ENCODE data around the gene PNPLA6.
A peak's percentile ranks its signal among the peaks of the same experiment; 100 is the strongest.

PNPLA6 gene

DNA sequence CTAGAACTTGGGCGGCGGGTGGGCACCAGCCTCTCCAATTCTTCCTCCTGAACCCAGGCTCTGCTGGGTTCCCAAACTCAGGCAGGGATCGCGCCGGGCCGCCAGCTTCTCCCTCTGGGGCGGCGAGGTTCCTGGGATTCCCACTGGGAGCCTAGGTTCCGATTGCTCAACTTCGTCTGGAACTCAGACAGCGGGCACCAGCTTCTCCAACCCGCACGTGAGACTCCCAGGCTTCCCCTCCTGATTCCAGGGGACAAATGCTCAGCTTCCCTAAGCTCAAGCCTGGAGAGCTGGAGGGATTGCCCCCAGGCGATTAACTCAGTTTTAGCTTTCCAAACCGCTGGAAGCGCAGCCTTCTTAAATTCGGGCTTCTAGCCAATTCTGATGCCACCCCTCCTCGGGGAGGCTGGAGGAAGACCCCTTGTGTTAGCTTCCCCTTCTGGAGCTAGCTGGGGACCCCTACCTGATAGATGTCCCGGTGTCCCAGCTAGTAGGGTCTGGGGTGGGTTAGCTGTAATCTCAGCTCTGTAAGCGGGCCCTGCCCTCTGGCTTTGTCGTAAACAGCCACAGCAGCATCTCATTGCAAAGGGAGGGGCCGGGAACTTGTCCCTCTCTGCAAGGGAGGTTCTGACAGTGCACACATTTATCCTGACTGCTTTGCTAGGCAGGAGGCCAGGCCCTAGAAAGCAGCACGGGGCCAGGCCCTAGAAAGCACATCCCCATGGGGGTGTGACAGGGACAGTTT lies 12.4 kb upstream of the PNPLA6 start:
- no peaks in the 10 kb centered on the region for H3K36me3 ChIP-seq (ENCODE audit: control insufficient read depth, insufficient read depth, low read length)
- DNase-seq, result no peak
- peaks cover 8% of the 10 kb centered on the region for H3K4me1 ChIP-seq (ENCODE audit: control insufficient read depth, insufficient read depth, low read length, poor library complexity, severe bottlenecking)
- H3K27me3 ChIP-seq (replicated peaks; ENCODE audit: control insufficient read depth, insufficient read depth, low read length, poor library complexity, severe bottlenecking), result no peaks in the 10 kb centered on the region
- H3K4me3 ChIP-seq (ENCODE audit: insufficient read depth, low read depth, low read length, poor library complexity, severe bottlenecking), result peak overlapping the region; percentile 68
- no peaks in the 10 kb centered on the region for H3K9me3 ChIP-seq (ENCODE audit: control insufficient read depth, low read length)
- no peak overlapping the region for H3K27ac ChIP-seq (ENCODE audit: insufficient read depth, low read length, poor library complexity, severe bottlenecking)

DNA sequence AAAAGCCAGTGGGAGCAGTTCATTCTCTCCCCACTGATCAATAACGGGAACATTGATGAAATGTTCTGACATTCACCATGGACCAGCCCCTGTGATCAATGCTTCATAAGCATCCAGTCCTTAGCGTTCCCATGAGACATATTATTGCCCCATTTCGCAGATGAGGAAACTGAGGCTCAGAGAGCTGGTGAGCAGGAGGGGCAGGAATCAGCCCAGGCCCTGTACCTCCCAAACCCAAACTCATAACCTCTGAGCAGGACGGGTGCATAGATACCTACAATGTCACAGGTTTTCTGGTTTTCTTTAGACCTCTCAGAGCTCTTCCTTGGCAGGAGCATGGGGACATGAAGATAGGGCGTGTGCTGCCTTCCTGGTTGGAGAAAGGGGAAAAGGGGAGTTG lies 11.0 kb upstream of the PNPLA6 start:
- Histone ChIP-seq H3K27ac (ENCODE audit: insufficient read depth, low read length, poor library complexity, severe bottlenecking) (no peak overlapping the region), H3K4me1 (ENCODE audit: control insufficient read depth, insufficient read depth, low read length, poor library complexity, severe bottlenecking) (peaks cover 8% of the 10 kb centered on the region), H3K9me3 (ENCODE audit: control insufficient read depth, low read length) (no peaks in the 10 kb centered on the region), H3K27me3 (replicated peaks; ENCODE audit: control insufficient read depth, insufficient read depth, low read length, poor library complexity, severe bottlenecking) (no peaks in the 10 kb centered on the region), H3K36me3 (ENCODE audit: control insufficient read depth, insufficient read depth, low read length) (no peaks in the 10 kb centered on the region), H3K4me3 (ENCODE audit: insufficient read depth, low read depth, low read length, poor library complexity, severe bottlenecking) (no peak overlapping the region)
- no peak for DNase-seq

DNA sequence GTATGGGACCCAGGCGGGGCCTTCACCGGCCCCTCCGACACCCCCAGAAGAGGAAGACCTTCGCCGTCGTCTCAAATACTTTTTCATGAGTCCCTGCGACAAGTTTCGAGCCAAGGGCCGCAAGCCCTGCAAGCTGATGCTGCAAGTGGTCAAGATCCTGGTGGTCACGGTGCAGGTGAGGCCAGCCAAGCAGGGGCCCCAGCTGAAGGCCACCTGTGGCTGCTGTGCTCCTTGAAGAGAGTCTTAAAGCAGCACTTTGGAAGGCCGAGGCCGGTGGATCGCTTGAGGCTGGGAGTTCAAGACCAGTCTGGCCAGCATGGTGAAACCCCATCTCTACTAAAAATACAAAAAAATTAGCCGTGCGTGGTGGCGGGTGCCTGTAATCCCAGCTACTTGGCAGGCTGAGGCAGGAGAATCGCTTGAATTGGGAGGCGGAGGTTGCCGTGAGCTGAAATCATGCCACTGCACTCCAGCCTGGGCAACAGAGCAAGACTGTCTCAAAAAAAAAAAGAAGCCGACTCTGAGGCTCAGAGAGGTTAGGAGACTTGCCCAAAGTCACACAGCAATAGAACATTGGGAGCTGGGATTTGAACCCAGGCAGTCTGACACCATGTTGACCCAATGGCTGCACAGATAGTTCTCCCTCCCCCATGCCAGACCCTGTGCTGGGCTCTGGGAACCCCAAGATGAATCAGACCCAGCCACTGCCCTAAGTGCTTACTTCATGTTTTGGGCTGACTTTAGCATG lies 10.4 kb upstream of the PNPLA6 start:
- Histone ChIP-seq H3K27me3 (replicated peaks; ENCODE audit: control insufficient read depth, insufficient read depth, low read length, poor library complexity, severe bottlenecking) (no peaks in the 10 kb centered on the region), H3K27ac (ENCODE audit: insufficient read depth, low read length, poor library complexity, severe bottlenecking) (no peak overlapping the region), H3K4me1 (ENCODE audit: control insufficient read depth, insufficient read depth, low read length, poor library complexity, severe bottlenecking) (peaks cover 8% of the 10 kb centered on the region), H3K9me3 (ENCODE audit: control insufficient read depth, low read length) (no peaks in the 10 kb centered on the region), H3K36me3 (ENCODE audit: control insufficient read depth, insufficient read depth, low read length) (no peaks in the 10 kb centered on the region), H3K4me3 (ENCODE audit: insufficient read depth, low read depth, low read length, poor library complexity, severe bottlenecking) (no peak overlapping the region)
- DNase-seq, result no peak

DNA sequence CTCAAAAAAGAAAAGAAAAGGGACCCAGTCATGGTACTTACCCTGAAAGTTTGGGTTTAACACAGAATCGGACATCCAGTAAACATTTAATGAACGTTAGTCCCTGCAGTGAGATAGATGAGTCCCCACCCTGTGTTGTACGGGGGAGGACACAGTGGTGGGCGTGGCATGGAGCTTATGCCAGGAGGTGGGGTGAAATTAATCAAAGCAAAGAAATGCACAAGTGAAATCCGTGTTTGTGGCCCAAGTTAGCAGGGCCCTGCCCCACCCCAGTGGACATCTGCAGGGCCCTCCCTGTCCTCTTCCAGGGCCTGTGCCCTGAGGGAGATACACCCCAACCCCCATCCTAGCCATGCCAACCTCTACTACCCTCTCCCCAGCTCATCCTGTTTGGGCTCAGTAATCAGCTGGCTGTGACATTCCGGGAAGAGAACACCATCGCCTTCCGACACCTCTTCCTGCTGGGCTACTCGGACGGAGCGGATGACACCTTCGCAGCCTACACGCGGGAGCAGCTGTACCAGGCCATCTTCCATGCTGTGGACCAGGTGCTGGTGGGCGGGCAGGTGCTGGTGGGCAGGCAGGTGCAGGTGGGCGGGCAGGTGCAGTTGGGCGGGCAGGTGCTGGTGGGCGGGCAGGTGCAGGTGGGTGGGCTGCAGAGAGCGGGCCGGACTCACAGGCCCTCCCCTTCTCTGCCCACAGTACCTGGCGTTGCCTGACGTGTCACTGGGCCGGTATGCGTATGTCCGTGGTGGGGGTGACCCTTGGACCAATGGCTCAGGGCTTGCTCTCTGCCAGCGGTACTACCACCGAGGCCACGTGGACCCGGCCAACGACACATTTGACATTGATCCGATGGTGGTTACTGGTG lies 9.2 kb upstream of the PNPLA6 start:
- no peaks in the 10 kb centered on the region for H3K9me3 ChIP-seq (ENCODE audit: control insufficient read depth, low read length)
- H3K4me1 ChIP-seq (ENCODE audit: control insufficient read depth, insufficient read depth, low read length, poor library complexity, severe bottlenecking), result peaks cover 8% of the 10 kb centered on the region
- no peaks in the 10 kb centered on the region for H3K36me3 ChIP-seq (ENCODE audit: control insufficient read depth, insufficient read depth, low read length)

DNA sequence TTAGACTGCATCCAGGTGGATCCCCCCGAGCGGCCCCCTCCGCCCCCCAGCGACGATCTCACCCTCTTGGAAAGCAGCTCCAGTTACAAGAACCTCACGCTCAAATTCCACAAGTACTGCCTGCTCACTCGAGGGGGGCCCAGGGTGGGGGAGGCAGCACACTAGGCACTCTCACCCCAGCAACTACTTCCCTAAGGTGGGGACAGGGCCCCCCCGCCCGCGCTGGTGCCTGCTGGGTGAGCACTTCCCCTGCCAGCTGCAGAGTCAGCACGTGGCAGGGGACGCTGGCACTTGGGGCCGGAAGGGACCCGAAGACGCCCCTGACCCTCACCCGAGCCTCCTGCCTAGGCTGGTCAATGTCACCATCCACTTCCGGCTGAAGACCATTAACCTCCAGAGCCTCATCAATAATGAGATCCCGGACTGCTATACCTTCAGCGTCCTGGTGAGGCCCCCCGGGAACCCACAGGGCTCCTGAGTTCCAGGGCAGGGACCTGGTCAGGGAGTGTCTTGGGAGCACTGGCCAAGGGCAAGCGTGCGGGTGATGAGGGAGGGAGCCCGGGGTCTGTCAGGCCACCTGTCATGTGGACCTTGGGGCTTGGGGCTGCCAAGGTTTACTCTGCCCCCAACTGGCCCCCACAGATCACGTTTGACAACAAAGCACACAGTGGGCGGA lies 7.9 kb upstream of the PNPLA6 start:
- no peak for DNase-seq
- no peak overlapping the region for H3K4me3 ChIP-seq (ENCODE audit: insufficient read depth, low read depth, low read length, poor library complexity, severe bottlenecking)
- no peaks in the 10 kb centered on the region for H3K27me3 ChIP-seq (replicated peaks; ENCODE audit: control insufficient read depth, insufficient read depth, low read length, poor library complexity, severe bottlenecking)
- no peaks in the 10 kb centered on the region for H3K9me3 ChIP-seq (ENCODE audit: control insufficient read depth, low read length)
- H3K36me3 ChIP-seq (ENCODE audit: control insufficient read depth, insufficient read depth, low read length), result no peaks in the 10 kb centered on the region
- peaks cover 8% of the 10 kb centered on the region for H3K4me1 ChIP-seq (ENCODE audit: control insufficient read depth, insufficient read depth, low read length, poor library complexity, severe bottlenecking)
- no peak overlapping the region for H3K27ac ChIP-seq (ENCODE audit: insufficient read depth, low read length, poor library complexity, severe bottlenecking)

More for the DNA sequence above, 9.2 kb upstream of the PNPLA6 start:
- no peak for DNase-seq
- Histone ChIP-seq H3K27me3 (replicated peaks; ENCODE audit: control insufficient read depth, insufficient read depth, low read length, poor library complexity, severe bottlenecking) (no peaks in the 10 kb centered on the region), H3K27ac (ENCODE audit: insufficient read depth, low read length, poor library complexity, severe bottlenecking) (no peak overlapping the region), H3K4me3 (ENCODE audit: insufficient read depth, low read depth, low read length, poor library complexity, severe bottlenecking) (no peak overlapping the region)

DNA sequence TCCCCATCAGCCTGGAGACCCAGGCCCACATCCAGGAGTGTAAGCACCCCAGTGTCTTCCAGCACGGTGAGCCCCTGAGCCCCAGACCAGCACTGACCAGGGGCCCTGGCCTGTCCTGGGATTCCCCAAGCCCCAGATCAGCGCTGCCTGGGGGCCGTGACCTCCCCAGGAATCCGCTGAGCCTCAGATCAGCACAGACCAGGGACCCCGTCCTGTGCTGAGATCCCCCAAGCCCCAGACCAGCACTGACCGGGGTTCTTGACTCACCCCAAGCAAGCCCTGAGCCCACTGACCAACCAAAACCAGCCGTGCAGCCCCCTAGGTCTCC lies 7.4 kb upstream of the PNPLA6 start:
- H3K4me3 ChIP-seq (ENCODE audit: insufficient read depth, low read depth, low read length, poor library complexity, severe bottlenecking), result no peak overlapping the region
- no peaks in the 10 kb centered on the region for H3K27me3 ChIP-seq (replicated peaks; ENCODE audit: control insufficient read depth, insufficient read depth, low read length, poor library complexity, severe bottlenecking)
- peaks cover 4% of the 10 kb centered on the region for H3K4me1 ChIP-seq (ENCODE audit: control insufficient read depth, insufficient read depth, low read length, poor library complexity, severe bottlenecking)
- no peaks in the 10 kb centered on the region for H3K9me3 ChIP-seq (ENCODE audit: control insufficient read depth, low read length)
- no peak for DNase-seq
- H3K36me3 ChIP-seq (ENCODE audit: control insufficient read depth, insufficient read depth, low read length), result no peaks in the 10 kb centered on the region
- no peak overlapping the region for H3K27ac ChIP-seq (ENCODE audit: insufficient read depth, low read length, poor library complexity, severe bottlenecking)

DNA sequence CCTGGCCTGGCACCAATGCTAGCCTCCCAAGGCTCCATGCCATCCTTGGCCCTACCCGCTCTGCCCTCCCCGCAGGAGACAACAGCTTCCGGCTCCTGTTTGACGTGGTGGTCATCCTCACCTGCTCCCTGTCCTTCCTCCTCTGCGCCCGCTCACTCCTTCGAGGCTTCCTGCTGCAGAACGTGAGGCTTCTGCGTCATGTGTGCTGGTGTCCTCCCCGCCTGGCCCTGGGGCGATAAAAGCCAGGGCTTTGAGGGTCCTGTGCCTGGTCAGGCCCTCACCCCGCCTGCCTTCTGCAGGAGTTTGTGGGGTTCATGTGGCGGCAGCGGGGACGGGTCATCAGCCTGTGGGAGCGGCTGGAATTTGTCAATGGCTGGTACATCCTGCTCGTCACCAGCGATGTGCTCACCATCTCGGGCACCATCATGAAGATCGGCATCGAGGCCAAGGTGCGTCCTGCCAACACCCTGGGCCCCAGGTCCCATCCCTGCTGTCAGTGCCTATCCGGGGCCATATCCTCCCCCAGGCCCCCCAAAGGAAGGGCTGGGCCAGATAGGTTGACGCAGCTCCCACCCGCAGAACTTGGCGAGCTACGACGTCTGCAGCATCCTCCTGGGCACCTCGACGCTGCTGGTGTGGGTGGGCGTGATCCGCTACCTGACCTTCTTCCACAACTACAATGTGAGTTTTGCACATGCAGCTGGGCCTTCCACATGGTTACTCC lies 6.8 kb upstream of the PNPLA6 start:
- Histone ChIP-seq H3K4me3 (ENCODE audit: insufficient read depth, low read depth, low read length, poor library complexity, severe bottlenecking) (no peak overlapping the region), H3K36me3 (ENCODE audit: control insufficient read depth, insufficient read depth, low read length) (no peaks in the 10 kb centered on the region), H3K27ac (ENCODE audit: insufficient read depth, low read length, poor library complexity, severe bottlenecking) (no peak overlapping the region), H3K9me3 (ENCODE audit: control insufficient read depth, low read length) (no peaks in the 10 kb centered on the region), H3K4me1 (ENCODE audit: control insufficient read depth, insufficient read depth, low read length, poor library complexity, severe bottlenecking) (peaks cover 2% of the 10 kb centered on the region), H3K27me3 (replicated peaks; ENCODE audit: control insufficient read depth, insufficient read depth, low read length, poor library complexity, severe bottlenecking) (no peaks in the 10 kb centered on the region)
- DNase-seq, result no peak

DNA sequence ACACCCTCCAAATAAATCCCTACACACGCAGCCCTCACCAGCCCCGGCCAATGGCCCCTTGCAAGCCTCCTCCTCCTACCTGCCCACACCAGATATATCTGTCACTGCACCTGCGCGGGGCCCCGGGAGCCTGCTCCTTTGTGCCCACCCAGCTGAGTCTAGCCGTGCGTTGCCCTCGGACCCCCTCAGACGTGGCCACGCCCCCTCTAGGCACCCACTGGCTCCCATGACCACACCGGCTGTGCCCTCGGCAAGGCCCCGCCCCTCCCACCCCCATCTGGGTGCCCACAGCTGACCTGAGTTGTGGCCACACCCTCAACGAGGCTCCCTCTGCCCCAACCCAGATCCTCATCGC lies 6.3 kb upstream of the PNPLA6 start:
- Histone ChIP-seq H3K27me3 (replicated peaks; ENCODE audit: control insufficient read depth, insufficient read depth, low read length, poor library complexity, severe bottlenecking) (no peaks in the 10 kb centered on the region), H3K9me3 (ENCODE audit: control insufficient read depth, low read length) (no peaks in the 10 kb centered on the region), H3K4me1 (ENCODE audit: control insufficient read depth, insufficient read depth, low read length, poor library complexity, severe bottlenecking) (peaks cover 4% of the 10 kb centered on the region), H3K4me3 (ENCODE audit: insufficient read depth, low read depth, low read length, poor library complexity, severe bottlenecking) (no peak overlapping the region), H3K36me3 (ENCODE audit: control insufficient read depth, insufficient read depth, low read length) (no peaks in the 10 kb centered on the region), H3K27ac (ENCODE audit: insufficient read depth, low read length, poor library complexity, severe bottlenecking) (no peak overlapping the region)
- no peak for DNase-seq

DNA sequence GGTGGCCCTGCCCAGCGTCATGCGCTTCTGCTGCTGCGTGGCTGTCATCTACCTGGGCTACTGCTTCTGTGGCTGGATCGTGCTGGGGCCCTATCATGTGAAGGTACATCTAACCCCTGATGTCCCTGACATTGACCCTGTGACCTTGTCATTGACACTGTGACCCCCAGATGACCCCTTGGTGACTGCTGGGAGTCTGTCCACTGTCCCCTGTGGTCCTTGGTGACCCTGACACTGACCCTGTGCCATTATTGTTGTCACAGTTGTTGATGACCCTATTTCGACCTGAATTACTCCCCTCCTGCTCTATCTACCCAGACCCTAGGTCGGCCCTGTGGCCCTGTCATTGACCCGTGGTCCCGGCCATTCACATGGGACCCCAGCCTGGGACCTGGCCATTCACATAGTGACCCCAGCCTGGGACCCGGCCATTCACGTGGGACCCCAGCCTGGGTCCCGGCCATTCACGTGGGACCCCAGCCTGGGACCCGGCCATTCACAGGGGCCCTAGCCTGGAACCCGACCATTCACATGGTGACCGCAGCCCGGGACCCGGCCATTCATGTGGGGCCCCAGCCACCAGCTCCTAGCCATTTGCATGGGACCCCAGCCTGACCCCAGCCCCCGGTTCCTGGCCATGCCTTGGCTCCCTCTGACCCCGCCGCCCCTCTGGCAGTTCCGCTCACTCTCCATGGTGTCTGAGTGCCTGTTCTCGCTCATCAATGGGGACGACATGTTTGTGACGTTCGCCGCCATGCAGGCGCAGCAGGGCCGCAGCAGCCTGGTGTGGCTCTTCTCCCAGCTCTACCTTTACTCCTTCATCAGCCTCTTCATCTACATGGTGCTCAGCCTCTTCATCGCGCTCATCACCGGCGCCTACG lies 5.7 kb upstream of the PNPLA6 start:
- Histone ChIP-seq H3K4me1 (ENCODE audit: control insufficient read depth, insufficient read depth, low read length, poor library complexity, severe bottlenecking) (peaks cover 9% of the 10 kb centered on the region), H3K4me3 (ENCODE audit: insufficient read depth, low read depth, low read length, poor library complexity, severe bottlenecking) (no peak overlapping the region), H3K9me3 (ENCODE audit: control insufficient read depth, low read length) (no peaks in the 10 kb centered on the region), H3K36me3 (ENCODE audit: control insufficient read depth, insufficient read depth, low read length) (no peaks in the 10 kb centered on the region), H3K27ac (ENCODE audit: insufficient read depth, low read length, poor library complexity, severe bottlenecking) (no peak overlapping the region), H3K27me3 (replicated peaks; ENCODE audit: control insufficient read depth, insufficient read depth, low read length, poor library complexity, severe bottlenecking) (no peaks in the 10 kb centered on the region)
- DNase-seq, result no peak

Data from effector memory CD4-positive, alpha-beta T cell (primary cell).